Suprapubic skin (tissue), 4 donors: Measurements from ENCODE around the gene HNF1B.

Experiments used
- POLR2A ChIP-seq, 2 donors: fragments of 450-650 bp; IDR thresholded peaks; one replicate each; pipeline ENCODE4 v1.6.1; 2017; ENCODE audit warnings: antibody characterized with exemption in 2 of 2, mild to moderate bottlenecking in 2 of 2, moderate library complexity in 2 of 2
- POLR2AphosphoS5 ChIP-seq, 3 donors: sonication (generic); formaldehyde crosslinking; IDR thresholded peaks; one replicate each; pipeline ENCODE4 v1.6.1; 2017; ENCODE audit warnings: antibody characterized with exemption in 3 of 3
- TF ChIP-seq, protein P1 (sequence below), 2 donors: fragments of 200-600 bp in 1 of 2; fragments of 450-650 bp in 1 of 2; sonication (generic) in 1 of 2; IDR thresholded peaks; one replicate each; pipeline ENCODE4 v1.5.1; 2016 to 2019; ENCODE audit warnings: antibody characterized with exemption in 2 of 2, mild to moderate bottlenecking in 1 of 2, moderate library complexity in 1 of 2

DNA sequence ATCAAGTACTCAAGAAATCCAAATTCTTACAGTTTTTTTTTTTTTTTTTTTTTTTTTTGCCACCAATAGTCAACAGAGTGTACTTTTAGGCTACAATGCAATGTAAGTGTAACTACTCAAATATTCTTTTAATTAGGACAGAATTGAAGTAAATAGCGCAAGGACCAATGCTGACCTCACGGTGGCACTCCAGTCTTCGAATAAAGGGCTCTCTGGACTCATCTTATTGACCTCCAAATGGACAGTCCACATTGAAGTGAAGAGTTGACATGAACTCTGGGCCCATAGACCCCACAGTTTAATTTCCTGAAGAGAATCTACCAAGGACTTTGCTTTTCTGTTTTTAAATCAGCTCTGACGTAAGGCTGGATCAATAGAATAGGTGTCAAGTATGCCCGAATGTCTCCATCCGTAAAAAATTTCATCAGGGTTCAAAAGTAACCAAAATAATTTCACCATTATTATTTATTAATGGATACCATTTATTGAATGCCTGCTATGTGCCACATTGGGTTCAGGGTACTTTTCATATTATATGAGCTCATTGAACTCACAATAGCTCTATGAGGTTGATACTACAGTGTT lies 94.3 kb downstream of the HNF1B start:
- TF ChIP-seq POLR2A (IDR thresholded peaks at IDR 0.05) (no peak), POLR2AphosphoS5 (IDR thresholded peaks at IDR 0.05) (no peak)
- TF ChIP-seq, protein P1, sequence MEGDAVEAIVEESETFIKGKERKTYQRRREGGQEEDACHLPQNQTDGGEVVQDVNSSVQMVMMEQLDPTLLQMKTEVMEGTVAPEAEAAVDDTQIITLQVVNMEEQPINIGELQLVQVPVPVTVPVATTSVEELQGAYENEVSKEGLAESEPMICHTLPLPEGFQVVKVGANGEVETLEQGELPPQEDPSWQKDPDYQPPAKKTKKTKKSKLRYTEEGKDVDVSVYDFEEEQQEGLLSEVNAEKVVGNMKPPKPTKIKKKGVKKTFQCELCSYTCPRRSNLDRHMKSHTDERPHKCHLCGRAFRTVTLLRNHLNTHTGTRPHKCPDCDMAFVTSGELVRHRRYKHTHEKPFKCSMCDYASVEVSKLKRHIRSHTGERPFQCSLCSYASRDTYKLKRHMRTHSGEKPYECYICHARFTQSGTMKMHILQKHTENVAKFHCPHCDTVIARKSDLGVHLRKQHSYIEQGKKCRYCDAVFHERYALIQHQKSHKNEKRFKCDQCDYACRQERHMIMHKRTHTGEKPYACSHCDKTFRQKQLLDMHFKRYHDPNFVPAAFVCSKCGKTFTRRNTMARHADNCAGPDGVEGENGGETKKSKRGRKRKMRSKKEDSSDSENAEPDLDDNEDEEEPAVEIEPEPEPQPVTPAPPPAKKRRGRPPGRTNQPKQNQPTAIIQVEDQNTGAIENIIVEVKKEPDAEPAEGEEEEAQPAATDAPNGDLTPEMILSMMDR (IDR thresholded peaks at IDR 0.05), result no peak
